HepG2 (cell line): ENCODE results near the gene CNNM2. TPM values are rescaled to one million over a fixed set of nuclear protein-coding genes. Genes with fewer than 3 reads are reported as not detected.

Experiments
- AGO2 ChIP-seq: fragments of 200-400 bp; formaldehyde crosslinking; optimal IDR thresholded peaks from 2 replicates; pipeline ENCODE3; 2017; ENCODE audit warnings: mild to moderate bottlenecking, low read depth, low read length, moderate library complexity
- ATF6 ChIP-seq: sonication (generic); formaldehyde crosslinking; conservative IDR thresholded peaks from 2 replicates; pipeline ENCODE4 v1.4.0; 2020; ENCODE audit warnings: missing genetic modification reagents
- BORCS8-MEF2B ChIP-seq: sonication (generic); formaldehyde crosslinking; IDR thresholded peaks from 2 replicates; pipeline ENCODE4 v1.8.0; 2022; ENCODE audit warnings: mild to moderate bottlenecking, missing genetic modification reagents
- CBX5 ChIP-seq: sonication (generic); formaldehyde crosslinking; IDR thresholded peaks from 2 replicates; pipeline ENCODE4 v1.4.0; 2020; ENCODE audit warnings: missing genetic modification reagents, borderline replicate concordance
- CREBL2 ChIP-seq: sonication (generic); formaldehyde crosslinking; IDR thresholded peaks from 2 replicates; pipeline ENCODE4 v1.8.1; 2023; ENCODE audit warnings: missing genetic modification reagents, mild to moderate bottlenecking, borderline replicate concordance
- EP300 ChIP-seq, 3 experiments: sonication (generic) in 1 of 3; formaldehyde crosslinking in 1 of 3; IDR thresholded peaks; 2 replicates each; pipeline versions ENCODE4 v1.5.1 to v1.6.1; 2011 to 2020; ENCODE audit warnings: low read depth in 2 of 3, low read length in 2 of 3, borderline replicate concordance in 1 of 3, improper control_type of control experiment in 1 of 3, mild to moderate bottlenecking in 1 of 3, missing genetic modification reagents in 1 of 3, moderate library complexity in 1 of 3
- ERF ChIP-seq: IDR thresholded peaks from 2 replicates; pipeline ENCODE4 v1.6.1; 2018; ENCODE audit warnings: missing biosample characterization, missing genetic modification reagents
- FOXO1 ChIP-seq: sonication (generic); formaldehyde crosslinking; IDR thresholded peaks from 2 replicates; pipeline ENCODE4 v1.4.0; 2020; ENCODE audit warnings: missing genetic modification reagents
- GZF1 ChIP-seq: sonication (generic); formaldehyde crosslinking; IDR thresholded peaks from 2 replicates; pipeline ENCODE4 v1.5.1; 2020; ENCODE audit warnings: mild to moderate bottlenecking, missing genetic modification reagents
- HOMEZ ChIP-seq: IDR thresholded peaks from 2 replicates; pipeline ENCODE4 v1.6.1; 2016; ENCODE audit warnings: low read depth
- HOXD1 ChIP-seq: sonication (generic); formaldehyde crosslinking; IDR thresholded peaks from 2 replicates; pipeline ENCODE4 v1.5.0; 2020; ENCODE audit warnings: missing genetic modification reagents
- KAT7 ChIP-seq: IDR thresholded peaks from 2 replicates; pipeline ENCODE4 v1.6.1; 2018; ENCODE audit warnings: borderline replicate concordance, missing compliant biosample characterization
- LBX2 ChIP-seq: sonication (generic); formaldehyde crosslinking; IDR thresholded peaks from 2 replicates; pipeline ENCODE4 v1.5.0; 2020; ENCODE audit warnings: missing genetic modification reagents, mild to moderate bottlenecking, borderline replicate concordance
- PHB2 ChIP-seq: fragments of 450-650 bp; IDR thresholded peaks from 2 replicates; pipeline ENCODE4 v1.6.1; 2018; ENCODE audit not compliant: partially characterized antibody
- SAP130 ChIP-seq: IDR thresholded peaks from 2 replicates; pipeline ENCODE4 v1.6.1; 2016; ENCODE audit warnings: low read depth
- TAF1 ChIP-seq: sonication (generic); formaldehyde crosslinking; IDR thresholded peaks from 2 replicates; pipeline ENCODE4 v1.4.0; 2020; ENCODE audit warnings: missing genetic modification reagents
- WIZ ChIP-seq: sonication (generic); formaldehyde crosslinking; IDR thresholded peaks from 2 replicates; pipeline ENCODE4 v1.5.1; 2020; ENCODE audit warnings: mild to moderate bottlenecking, missing genetic modification reagents
- ZBTB21 ChIP-seq: sonication (generic); formaldehyde crosslinking; IDR thresholded peaks from 2 replicates; pipeline ENCODE4 v1.4.0; 2020; ENCODE audit warnings: missing genetic modification reagents
- ZFP41 ChIP-seq: sonication (generic); formaldehyde crosslinking; IDR thresholded peaks from 2 replicates; pipeline ENCODE4 v1.4.0; 2020; ENCODE audit warnings: mild to moderate bottlenecking, missing genetic modification reagents, borderline replicate concordance
- ZNF687 ChIP-seq: sonication (generic); formaldehyde crosslinking; IDR thresholded peaks from 2 replicates; pipeline ENCODE4 v1.5.1; 2020; ENCODE audit warnings: mild to moderate bottlenecking, missing genetic modification reagents, moderate library complexity
- ZNF775 ChIP-seq: sonication (generic); formaldehyde crosslinking; IDR thresholded peaks from 2 replicates; pipeline ENCODE4 v1.4.0; 2020; ENCODE audit warnings: missing genetic modification reagents, mild to moderate bottlenecking, moderate library complexity, borderline replicate concordance
- ZNF879 ChIP-seq: sonication (generic); formaldehyde crosslinking; IDR thresholded peaks from 2 replicates; pipeline ENCODE4 v1.8.1; 2023; ENCODE audit warnings: missing genetic modification reagents
- ZSCAN25 ChIP-seq: sonication (generic); formaldehyde crosslinking; IDR thresholded peaks from 2 replicates; pipeline ENCODE4 v1.8.0; 2022; ENCODE audit warnings: mild to moderate bottlenecking, missing genetic modification reagents
- polyA plus RNA-seq, 8 experiments: library from polyadenylated mRNA; depleted of rRNA in 3 of 8; stranded (reverse) in 7 of 8; unstranded in 1 of 8; fragments of >200 nt; fragmentation: Illumina TruSeq in 4 of 8; extraction: Trizol in 4 of 8; gene quantifications; 2 replicates each; pipeline versions ENCODE4 v1.2.1 to v1.2.3, GENCODE V29; 2011 to 2016; ENCODE audit warnings: low read depth in 4 of 8, missing spikeins in 1 of 8, mixed read lengths in 1 of 8; ENCODE audit not compliant: insufficient read depth in 1 of 8
- total RNA-seq, 5 experiments: library from RNA; depleted of rRNA; stranded (reverse); fragments of >200 nt; fragmentation: Illumina TruSeq; extraction: Trizol; gene quantifications; 2 replicates each; pipeline ENCODE4 v1.2.3, GENCODE V29; 2016; ENCODE audit warnings: low read depth in 1 of 5

Gene CNNM2
- total and polyA plus RNA-seq, 2 of the 13 experiments (the other 11 are each of a cell fraction or from before 2014, with no cell fraction given), result 7.1 to 9.0 TPM

GRCh38 chr10:103083266-103083976, 165.3 kb downstream of the CNNM2 start (continued):
- TF ChIP-seq ZNF879 (CRISPR knock-in tag) (no peak), KAT7 (no peak), HOMEZ (CRISPR knock-in tag) (peak; percentile 72), LBX2 (CRISPR knock-in tag) (no peak), ZSCAN25 (CRISPR knock-in tag) (no peak), EP300 (IDR thresholded peaks at IDR 0.05; ENCODE audit: low read depth in 2 of 2, low read length in 2 of 2) (no peak), EP300 (CRISPR knock-in tag; IDR thresholded peaks at IDR 0.05; ENCODE audit: borderline replicate concordance) (no peak), CBX5 (CRISPR knock-in tag) (no peak; the same call in 1 of the 2 replicates), WIZ (no peak), ERF (CRISPR knock-in tag) (no peak), AGO2 (no peak), BORCS8-MEF2B (CRISPR knock-in tag) (no peak), ATF6 (CRISPR knock-in tag) (no peak), ZBTB21 (no peak), ZNF775 (CRISPR knock-in tag) (no peak), SAP130 (CRISPR knock-in tag) (peak; percentile 70), HOXD1 (CRISPR knock-in tag) (no peak), GZF1 (CRISPR knock-in tag) (no peak), TAF1 (CRISPR knock-in tag) (no peak), CREBL2 (no peak), PHB2 (no peak), ZNF687 (CRISPR knock-in tag) (no peak), ZFP41 (CRISPR knock-in tag) (no peak), FOXO1 (CRISPR knock-in tag) (peak; percentile 69; the same call in 1 of the 2 replicates)
